Esophagus squamous epithelium (tissue), 4 donors: Measurements from ENCODE around the gene MPLKIP.

Experiments
- CTCF ChIP-seq, 6 experiments: fragments of 450-650 bp in 4 of 6; fragments of 200-600 bp in 2 of 6; sonication (generic) in 2 of 6; IDR thresholded peaks; one replicate each; pipeline ENCODE4 v1.5.1; 2016 to 2019; ENCODE audit warnings: antibody characterized with exemption in 6 of 6, mild to moderate bottlenecking in 4 of 6, moderate library complexity in 4 of 6
- POLR2A ChIP-seq, 4 donors: fragments of 450-650 bp; IDR thresholded peaks; one replicate each; pipeline ENCODE4 v1.6.1; 2017; ENCODE audit warnings: antibody characterized with exemption in 4 of 4, mild to moderate bottlenecking in 4 of 4, moderate library complexity in 3 of 4

DNA sequence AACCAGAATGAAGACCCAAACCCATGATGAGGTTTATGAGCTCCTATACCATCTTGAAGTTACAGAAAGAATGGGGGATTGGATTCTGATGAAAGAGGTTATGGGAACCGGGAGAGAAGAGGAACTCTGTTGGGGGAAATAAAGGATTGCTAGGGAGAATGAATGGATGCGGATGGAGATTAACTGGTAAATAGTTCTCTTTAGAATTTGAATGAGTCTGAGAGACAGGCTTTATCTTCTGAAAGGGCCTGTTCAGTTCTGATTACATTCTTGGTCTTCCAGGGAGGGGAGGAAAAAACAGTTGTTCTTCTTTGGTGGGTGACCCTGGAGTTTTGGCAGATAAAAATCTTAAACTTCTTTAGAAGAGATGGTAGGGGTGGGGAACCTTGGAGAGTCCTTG lies 14.2 kb upstream of the MPLKIP start:
- TF ChIP-seq CTCF (IDR thresholded peaks at IDR 0.05) (no peak), POLR2A (IDR thresholded peaks at IDR 0.05) (no peak)
